Thoracic aorta (tissue), 2 donors: ENCODE results near the gene ERMAP. TPM values are rescaled to one million over a fixed set of nuclear protein-coding genes. Genes with fewer than 3 reads are reported as not detected.

Source experiments
- ATAC-seq: fragments of 150-250 bp; one replicate; pipeline ENCODE4 v1.8.0; 2017; ENCODE audit warnings: low read depth; ENCODE audit not compliant: insufficient number of reproducible peaks, low FRiP score
- DNase-seq: peaks from one replicate; pipeline ENCODE4 v3.0.0-alpha.2; 2020; ENCODE audit warnings: low spot score
- H3K27ac ChIP-seq, 2 donors: fragments of 200-600 bp; sonication (generic); 1 replicate in 1 of 2; 2 replicates in 1 of 2; pipeline ENCODE4 v1.5.1; 2016; ENCODE audit warnings: mild to moderate bottlenecking in 2 of 2, moderate library complexity in 2 of 2
- H3K27me3 ChIP-seq: fragments of 200-600 bp; sonication (generic); replicated peaks from 2 replicates; pipeline ENCODE4 v1.6.0; 2016; ENCODE audit warnings: mild to moderate bottlenecking; ENCODE audit not compliant: insufficient read depth
- H3K36me3 ChIP-seq: fragments of 200-600 bp; sonication (generic); one replicate; pipeline ENCODE4 v1.5.1; 2016
- H3K4me1 ChIP-seq, 2 donors: fragments of 200-600 bp; sonication (generic); 1 replicate in 1 of 2; 2 replicates in 1 of 2; pipeline versions ENCODE4 v1.5.1 to v1.6.0; 2016; ENCODE audit warnings: low read depth in 2 of 2, mild to moderate bottlenecking in 1 of 2; ENCODE audit not compliant: control insufficient read depth in 1 of 2
- H3K4me3 ChIP-seq: fragments of 200-600 bp; sonication (generic); 2 replicates; pipeline ENCODE4 v1.5.1; 2016; ENCODE audit warnings: mild to moderate bottlenecking
- H3K9me3 ChIP-seq: fragments of 200-600 bp; sonication (generic); 2 replicates; pipeline ENCODE4 v1.5.1; 2016
- CTCF ChIP-seq: fragments of 200-600 bp; sonication (generic); IDR thresholded peaks from one replicate; pipeline ENCODE4 v1.5.1; 2019; ENCODE audit warnings: antibody characterized with exemption
- total RNA-seq, 2 donors: library from RNA; depleted of rRNA; stranded (reverse); fragments of >200 nt; gene quantifications; one replicate each; pipeline versions ENCODE4 v1.1.0 to v1.2.3, GENCODE V29; 2016

Gene ERMAP
- total RNA-seq, 2 donors from 2014 or later, result 7.0 to 18.0 TPM

GRCh38 chr1:42886800-42887199 is 69.9 kb downstream of the ERMAP start:
- H3K27ac ChIP-seq, result no peak overlapping the region
- H3K4me3 ChIP-seq, result no peak overlapping the region
- no peak for TF ChIP-seq CTCF
- no peaks in the 10 kb centered on the region for H3K27me3 ChIP-seq
- ATAC-seq (no peak), DNase-seq (no peak)
- no peaks in the 10 kb centered on the region for H3K36me3 ChIP-seq
- H3K9me3 ChIP-seq, result no peaks in the 10 kb centered on the region
- H3K4me1 ChIP-seq, result no peaks in the 10 kb centered on the region

GRCh38 chr1:42887366-42887765 is 70.4 kb downstream of the ERMAP start:
- Histone ChIP-seq H3K4me1 (no peaks in the 10 kb centered on the region), H3K36me3 (no peaks in the 10 kb centered on the region), H3K9me3 (no peaks in the 10 kb centered on the region), H3K27me3 (no peaks in the 10 kb centered on the region), H3K4me3 (no peak overlapping the region), H3K27ac (no peak overlapping the region)
- DNase-seq, result no peak
- TF ChIP-seq CTCF, result no peak
- no peak for ATAC-seq

- no peak for ATAC-seq
- TF ChIP-seq CTCF, result no peak
- H3K9me3 ChIP-seq, result no peaks in the 10 kb centered on the region
- no peak overlapping the region for H3K27ac ChIP-seq
- no peaks in the 10 kb centered on the region for H3K27me3 ChIP-seq
- no peaks in the 10 kb centered on the region for H3K4me1 ChIP-seq
- H3K36me3 ChIP-seq, result no peaks in the 10 kb centered on the region
- no peak overlapping the region for H3K4me3 ChIP-seq
- DNase-seq, result no peak
Observed at GRCh38 chr1:42888013-42888633, 71.2 kb downstream of the ERMAP start.

GRCh38 chr1:42889264-42889663 is 72.3 kb downstream of the ERMAP start:
- DNase-seq, result no peak
- Histone ChIP-seq H3K27me3 (no peaks in the 10 kb centered on the region), H3K4me1 (no peaks in the 10 kb centered on the region), H3K4me3 (no peak overlapping the region), H3K9me3 (no peaks in the 10 kb centered on the region), H3K27ac (no peak overlapping the region), H3K36me3 (no peaks in the 10 kb centered on the region)
- no peak for TF ChIP-seq CTCF
- no peak for ATAC-seq

GRCh38 chr1:42891465-42892138 is 74.7 kb downstream of the ERMAP start:
- Histone ChIP-seq H3K27ac (no peak overlapping the region), H3K9me3 (no peaks in the 10 kb centered on the region), H3K36me3 (no peaks in the 10 kb centered on the region), H3K27me3 (no peaks in the 10 kb centered on the region), H3K4me3 (no peak overlapping the region), H3K4me1 (no peaks in the 10 kb centered on the region)
- ATAC-seq (no peak), DNase-seq (no peak)
- no peak for TF ChIP-seq CTCF

Other genes with a start within 250 kb of the ERMAP start
- gene PPIH, start 158.7 kb upstream of the ERMAP start, total RNA-seq, result 10 to 100 TPM; 12.0 to 38.0 TPM
- gene YBX1, start 134.7 kb upstream of the ERMAP start, total RNA-seq, result 100 to 1,000 TPM; 301 to 392 TPM
- gene CLDN19, start 76.9 kb upstream of the ERMAP start, total RNA-seq, result under 1 TPM; 0.14 to 0.49 TPM
- 10 to 100 TPM; 42.9 to 47.6 TPM for gene P3H1, start 50.1 kb upstream of the ERMAP start, total RNA-seq
- gene C1orf50, start 49.9 kb upstream of the ERMAP start, total RNA-seq, result 1 to 10 TPM; 4.1 to 4.3 TPM
- under 1 TPM; 0.27 to 0.35 TPM for gene TMEM269, start 32.1 kb upstream of the ERMAP start, total RNA-seq
- gene SVBP, start 275 bp downstream of the ERMAP start, total RNA-seq, result 10 to 100 TPM; 10.2 to 20.9 TPM
- 10 to 100 TPM in 1 of 2 donors, 1 to 10 TPM in 1; 4.4 to 19.8 TPM for gene ZNF691, start 29.5 kb downstream of the ERMAP start, total RNA-seq
- 100 to 1,000 TPM; 119 to 147 TPM for gene SLC2A1, start 141.7 kb downstream of the ERMAP start, total RNA-seq